ENCODE results near the gene CLEC5A.

DNA sequence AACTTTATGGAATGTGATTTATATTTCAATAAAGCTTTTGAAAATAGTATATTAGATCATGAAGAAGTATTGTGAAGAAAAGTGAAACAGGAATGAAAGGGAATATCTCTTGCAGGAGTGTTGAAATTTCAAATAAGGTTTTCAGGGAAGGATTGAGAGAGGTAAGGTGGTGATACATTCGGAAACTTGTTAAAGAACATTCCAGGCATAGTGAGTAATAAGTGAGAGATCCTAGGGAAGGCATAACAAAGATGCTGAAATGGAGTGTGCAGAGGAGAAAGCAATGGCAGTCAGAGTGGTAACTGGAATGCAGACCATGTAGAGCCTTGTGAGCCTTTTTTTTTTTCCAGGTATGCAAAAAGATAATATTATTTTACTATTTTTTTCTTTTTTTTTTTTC lies 26.5 kb downstream of the CLEC5A start:
- TF ChIP-seq POLR2A (IDR thresholded peaks at IDR 0.05): no peak
- TF ChIP-seq, protein P1, sequence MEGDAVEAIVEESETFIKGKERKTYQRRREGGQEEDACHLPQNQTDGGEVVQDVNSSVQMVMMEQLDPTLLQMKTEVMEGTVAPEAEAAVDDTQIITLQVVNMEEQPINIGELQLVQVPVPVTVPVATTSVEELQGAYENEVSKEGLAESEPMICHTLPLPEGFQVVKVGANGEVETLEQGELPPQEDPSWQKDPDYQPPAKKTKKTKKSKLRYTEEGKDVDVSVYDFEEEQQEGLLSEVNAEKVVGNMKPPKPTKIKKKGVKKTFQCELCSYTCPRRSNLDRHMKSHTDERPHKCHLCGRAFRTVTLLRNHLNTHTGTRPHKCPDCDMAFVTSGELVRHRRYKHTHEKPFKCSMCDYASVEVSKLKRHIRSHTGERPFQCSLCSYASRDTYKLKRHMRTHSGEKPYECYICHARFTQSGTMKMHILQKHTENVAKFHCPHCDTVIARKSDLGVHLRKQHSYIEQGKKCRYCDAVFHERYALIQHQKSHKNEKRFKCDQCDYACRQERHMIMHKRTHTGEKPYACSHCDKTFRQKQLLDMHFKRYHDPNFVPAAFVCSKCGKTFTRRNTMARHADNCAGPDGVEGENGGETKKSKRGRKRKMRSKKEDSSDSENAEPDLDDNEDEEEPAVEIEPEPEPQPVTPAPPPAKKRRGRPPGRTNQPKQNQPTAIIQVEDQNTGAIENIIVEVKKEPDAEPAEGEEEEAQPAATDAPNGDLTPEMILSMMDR (IDR thresholded peaks at IDR 0.05): no peak
